HepG2 (cell line): ENCODE measurements around the gene IRF3. TPM values are rescaled to one million over a fixed set of nuclear protein-coding genes. Genes with fewer than 3 reads are reported as not detected.

ENCODE experiments used
- ATF7-NPFF ChIP-seq: sonication (generic); formaldehyde crosslinking; IDR thresholded peaks from 2 replicates; pipeline ENCODE4 v1.8.1; 2023; ENCODE audit warnings: mild to moderate bottlenecking, low read depth, missing genetic modification reagents, moderate library complexity
- CHD2 ChIP-seq: IDR thresholded peaks from 2 replicates; pipeline ENCODE4 v1.6.1; 2011; ENCODE audit warnings: low read depth, low read length, improper control_type of control experiment
- IKZF4 ChIP-seq: sonication (generic); formaldehyde crosslinking; IDR thresholded peaks from 2 replicates; pipeline ENCODE4 v1.5.1; 2020; ENCODE audit warnings: borderline replicate concordance, mild to moderate bottlenecking, low read depth, missing genetic modification reagents; ENCODE audit errors: not compliant biosample characterization
- JUN ChIP-seq: sonication (generic); formaldehyde crosslinking; IDR thresholded peaks from 2 replicates; pipeline ENCODE4 v1.4.0; 2020; ENCODE audit warnings: mild to moderate bottlenecking, missing genetic modification reagents
- MYNN ChIP-seq: sonication (generic); formaldehyde crosslinking; IDR thresholded peaks from 2 replicates; pipeline ENCODE4 v1.4.0; 2020; ENCODE audit warnings: mild to moderate bottlenecking, low read depth, missing genetic modification reagents
- MZF1 ChIP-seq: sonication (generic); formaldehyde crosslinking; IDR thresholded peaks from 2 replicates; pipeline ENCODE4 v1.8.1; 2023; ENCODE audit warnings: mild to moderate bottlenecking, missing genetic modification reagents, borderline replicate concordance
- NRL ChIP-seq: sonication (generic); formaldehyde crosslinking; IDR thresholded peaks from 2 replicates; pipeline ENCODE4 v1.5.0; 2020; ENCODE audit warnings: missing genetic modification reagents, mild to moderate bottlenecking, moderate library complexity, borderline replicate concordance
- SALL2 ChIP-seq: sonication (generic); formaldehyde crosslinking; IDR thresholded peaks from 2 replicates; pipeline ENCODE4 v1.8.1; 2023; ENCODE audit warnings: mild to moderate bottlenecking, missing genetic modification reagents, inconsistent platforms
- SMYD3 ChIP-seq: sonication (generic); formaldehyde crosslinking; IDR thresholded peaks from 2 replicates; pipeline ENCODE4 v1.8.1; 2023; ENCODE audit warnings: mild to moderate bottlenecking, missing genetic modification reagents
- STAT5B ChIP-seq: sonication (generic); formaldehyde crosslinking; IDR thresholded peaks from 2 replicates; pipeline ENCODE4 v1.4.0; 2020; ENCODE audit warnings: missing genetic modification reagents
- TRIM24 ChIP-seq: sonication (generic); formaldehyde crosslinking; IDR thresholded peaks from 2 replicates; pipeline ENCODE4 v1.8.0; 2022; ENCODE audit warnings: mild to moderate bottlenecking, missing genetic modification reagents
- XRCC5 ChIP-seq: fragments of 200-400 bp; formaldehyde crosslinking; optimal IDR thresholded peaks from 2 replicates; pipeline ENCODE3; 2017; ENCODE audit warnings: mild to moderate bottlenecking, low read length
- YEATS4 ChIP-seq: sonication (generic); formaldehyde crosslinking; IDR thresholded peaks from 2 replicates; pipeline ENCODE4 v1.4.0; 2020; ENCODE audit warnings: missing genetic modification reagents, borderline replicate concordance
- ZEB1 ChIP-seq: IDR thresholded peaks from 2 replicates; pipeline ENCODE4 v1.6.1; 2012; ENCODE audit warnings: mild to moderate bottlenecking, low read depth, inconsistent platforms; ENCODE audit not compliant: insufficient replicate concordance
- ZFAT ChIP-seq: sonication (generic); formaldehyde crosslinking; conservative IDR thresholded peaks from 2 replicates; pipeline ENCODE4 v1.8.1; 2023; ENCODE audit warnings: missing genetic modification reagents, inconsistent platforms
- ZFP1 ChIP-seq: IDR thresholded peaks from 2 replicates; pipeline ENCODE4 v1.6.1; 2016
- ZKSCAN5 ChIP-seq: sonication (generic); formaldehyde crosslinking; IDR thresholded peaks from 2 replicates; pipeline ENCODE4 v1.5.1; 2020; ENCODE audit warnings: mild to moderate bottlenecking, missing genetic modification reagents
- ZMYM2 ChIP-seq: sonication (generic); formaldehyde crosslinking; IDR thresholded peaks from 2 replicates; pipeline ENCODE4 v1.8.0; 2022; ENCODE audit warnings: mild to moderate bottlenecking, missing genetic modification reagents
- ZNF343 ChIP-seq: sonication (generic); formaldehyde crosslinking; IDR thresholded peaks from 2 replicates; pipeline ENCODE4 v1.4.0; 2020; ENCODE audit warnings: mild to moderate bottlenecking, missing genetic modification reagents
- ZNF598 ChIP-seq: sonication (generic); formaldehyde crosslinking; IDR thresholded peaks from 2 replicates; pipeline ENCODE4 v1.5.1; 2020; ENCODE audit warnings: mild to moderate bottlenecking, missing genetic modification reagents, borderline replicate concordance
- ZNF781 ChIP-seq: sonication (generic); formaldehyde crosslinking; IDR thresholded peaks from 2 replicates; pipeline ENCODE4 v1.5.1; 2020; ENCODE audit warnings: borderline replicate concordance, mild to moderate bottlenecking, missing genetic modification reagents; ENCODE audit errors: not compliant biosample characterization
- ZNF816 ChIP-seq: sonication (generic); formaldehyde crosslinking; IDR thresholded peaks from 2 replicates; pipeline ENCODE4 v1.8.0; 2022; ENCODE audit warnings: missing genetic modification reagents, mild to moderate bottlenecking, borderline replicate concordance
- polyA plus RNA-seq, 8 experiments: library from polyadenylated mRNA; depleted of rRNA in 3 of 8; stranded (reverse) in 7 of 8; unstranded in 1 of 8; fragments of >200 nt; fragmentation: Illumina TruSeq in 4 of 8; extraction: Trizol in 4 of 8; gene quantifications; 2 replicates each; pipeline versions ENCODE4 v1.2.1 to v1.2.3, GENCODE V29; 2011 to 2016; ENCODE audit warnings: low read depth in 4 of 8, missing spikeins in 1 of 8, mixed read lengths in 1 of 8; ENCODE audit not compliant: insufficient read depth in 1 of 8
- total RNA-seq, 5 experiments: library from RNA; depleted of rRNA; stranded (reverse); fragments of >200 nt; fragmentation: Illumina TruSeq; extraction: Trizol; gene quantifications; 2 replicates each; pipeline ENCODE4 v1.2.3, GENCODE V29; 2016; ENCODE audit warnings: low read depth in 1 of 5
- TF ChIP-seq, protein P1 (sequence below): sonication (generic); formaldehyde crosslinking; IDR thresholded peaks from 2 replicates; pipeline ENCODE4 v1.4.0; 2020; ENCODE audit warnings: missing genetic modification reagents
- TF ChIP-seq, protein P2 (sequence below): IDR thresholded peaks from 2 replicates; pipeline ENCODE4 v1.6.1; 2012; ENCODE audit warnings: inconsistent platforms
- TF ChIP-seq, protein P3 (sequence below): sonication (generic); formaldehyde crosslinking; IDR thresholded peaks from 2 replicates; pipeline ENCODE4 v1.4.0; 2020; ENCODE audit warnings: missing genetic modification reagents; ENCODE audit errors: not compliant biosample characterization

IRF3 gene
- total and polyA plus RNA-seq, 2 of the 13 experiments (the other 11 are each of a cell fraction or from before 2014, with no cell fraction given) = 61.9 to 65.5 TPM

DNA sequence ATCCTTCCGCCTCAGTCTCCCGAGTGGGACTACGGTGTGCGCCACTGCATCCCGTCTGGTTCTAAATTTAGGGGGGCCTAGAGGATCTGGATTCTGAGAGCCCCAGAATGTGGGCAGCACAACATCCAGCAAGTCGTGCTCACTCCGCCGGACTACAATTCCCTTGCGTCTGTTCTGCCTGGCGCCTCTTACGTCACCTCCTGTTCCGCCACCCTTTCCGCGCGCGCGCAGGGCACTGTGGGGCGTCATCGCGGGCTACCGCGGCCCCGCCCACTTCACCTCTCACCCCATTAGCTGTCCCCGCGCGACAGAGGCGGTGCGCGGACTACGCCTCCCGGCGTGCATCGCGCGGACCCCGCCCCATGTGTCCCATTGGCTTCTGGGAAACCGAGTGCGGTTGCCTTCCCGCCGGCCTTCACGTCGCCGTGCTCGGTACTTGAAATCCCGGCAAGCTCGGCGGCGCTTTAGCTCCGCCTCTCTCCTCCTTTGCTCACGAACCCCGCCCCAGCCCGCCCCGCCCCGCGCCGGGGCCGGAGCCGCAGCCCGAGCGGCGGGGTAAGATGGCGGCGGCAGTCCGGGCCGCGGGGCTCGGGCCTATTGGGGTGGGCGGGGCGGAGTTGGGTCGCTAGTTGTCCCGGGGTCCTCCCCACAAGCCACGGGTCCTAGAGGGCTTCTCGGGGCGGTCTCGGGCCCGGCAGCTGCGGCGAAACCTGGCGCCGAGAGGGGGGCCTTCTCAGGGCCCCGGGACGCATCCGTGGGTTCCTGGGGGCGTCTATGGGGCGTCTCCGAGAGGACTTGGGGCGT, 23.8 kb downstream of the IRF3 start, which contains the start of gene SCAF1 (continued):
- 0 out of 2 replicates have a peak, but pooled peaks have one; percentile 46 for TF ChIP-seq ZNF343 (CRISPR knock-in tag)
- no peak for TF ChIP-seq MZF1
- TF ChIP-seq ZKSCAN5 (CRISPR knock-in tag) = no peak
- TF ChIP-seq, protein P1, sequence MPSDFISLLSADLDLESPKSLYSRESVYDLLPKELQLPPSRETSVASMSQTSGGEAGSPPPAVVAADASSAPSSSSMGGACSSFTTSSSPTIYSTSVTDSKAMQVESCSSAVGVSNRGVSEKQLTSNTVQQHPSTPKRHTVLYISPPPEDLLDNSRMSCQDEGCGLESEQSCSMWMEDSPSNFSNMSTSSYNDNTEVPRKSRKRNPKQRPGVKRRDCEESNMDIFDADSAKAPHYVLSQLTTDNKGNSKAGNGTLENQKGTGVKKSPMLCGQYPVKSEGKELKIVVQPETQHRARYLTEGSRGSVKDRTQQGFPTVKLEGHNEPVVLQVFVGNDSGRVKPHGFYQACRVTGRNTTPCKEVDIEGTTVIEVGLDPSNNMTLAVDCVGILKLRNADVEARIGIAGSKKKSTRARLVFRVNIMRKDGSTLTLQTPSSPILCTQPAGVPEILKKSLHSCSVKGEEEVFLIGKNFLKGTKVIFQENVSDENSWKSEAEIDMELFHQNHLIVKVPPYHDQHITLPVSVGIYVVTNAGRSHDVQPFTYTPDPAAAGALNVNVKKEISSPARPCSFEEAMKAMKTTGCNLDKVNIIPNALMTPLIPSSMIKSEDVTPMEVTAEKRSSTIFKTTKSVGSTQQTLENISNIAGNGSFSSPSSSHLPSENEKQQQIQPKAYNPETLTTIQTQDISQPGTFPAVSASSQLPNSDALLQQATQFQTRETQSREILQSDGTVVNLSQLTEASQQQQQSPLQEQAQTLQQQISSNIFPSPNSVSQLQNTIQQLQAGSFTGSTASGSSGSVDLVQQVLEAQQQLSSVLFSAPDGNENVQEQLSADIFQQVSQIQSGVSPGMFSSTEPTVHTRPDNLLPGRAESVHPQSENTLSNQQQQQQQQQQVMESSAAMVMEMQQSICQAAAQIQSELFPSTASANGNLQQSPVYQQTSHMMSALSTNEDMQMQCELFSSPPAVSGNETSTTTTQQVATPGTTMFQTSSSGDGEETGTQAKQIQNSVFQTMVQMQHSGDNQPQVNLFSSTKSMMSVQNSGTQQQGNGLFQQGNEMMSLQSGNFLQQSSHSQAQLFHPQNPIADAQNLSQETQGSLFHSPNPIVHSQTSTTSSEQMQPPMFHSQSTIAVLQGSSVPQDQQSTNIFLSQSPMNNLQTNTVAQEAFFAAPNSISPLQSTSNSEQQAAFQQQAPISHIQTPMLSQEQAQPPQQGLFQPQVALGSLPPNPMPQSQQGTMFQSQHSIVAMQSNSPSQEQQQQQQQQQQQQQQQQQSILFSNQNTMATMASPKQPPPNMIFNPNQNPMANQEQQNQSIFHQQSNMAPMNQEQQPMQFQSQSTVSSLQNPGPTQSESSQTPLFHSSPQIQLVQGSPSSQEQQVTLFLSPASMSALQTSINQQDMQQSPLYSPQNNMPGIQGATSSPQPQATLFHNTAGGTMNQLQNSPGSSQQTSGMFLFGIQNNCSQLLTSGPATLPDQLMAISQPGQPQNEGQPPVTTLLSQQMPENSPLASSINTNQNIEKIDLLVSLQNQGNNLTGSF = no peak
- no peak for TF ChIP-seq SMYD3
- no peak for TF ChIP-seq YEATS4 (CRISPR knock-in tag)
- TF ChIP-seq, protein P2, sequence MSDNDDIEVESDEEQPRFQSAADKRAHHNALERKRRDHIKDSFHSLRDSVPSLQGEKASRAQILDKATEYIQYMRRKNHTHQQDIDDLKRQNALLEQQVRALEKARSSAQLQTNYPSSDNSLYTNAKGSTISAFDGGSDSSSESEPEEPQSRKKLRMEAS = peak; percentile 67
- TF ChIP-seq STAT5B = no peak
- no peak for TF ChIP-seq TRIM24 (CRISPR knock-in tag)
- no peak; the same call in 1 of the 2 replicates for TF ChIP-seq ZFP1 (CRISPR knock-in tag)
- no peak for TF ChIP-seq ATF7-NPFF (CRISPR knock-in tag)
- TF ChIP-seq ZNF781 = no peak
- no peak for TF ChIP-seq MYNN (CRISPR knock-in tag)
- 0 out of 2 replicates have a peak, but pooled peaks have one; percentile 63 for TF ChIP-seq ZNF816 (CRISPR knock-in tag)
- 0 out of 2 replicates have a peak, but pooled peaks have one; percentile 9 for TF ChIP-seq NRL (CRISPR knock-in tag)
- TF ChIP-seq CHD2 = peak; percentile 74; the same call in 1 of the 2 replicates
- no peak for TF ChIP-seq JUN (CRISPR knock-in tag)
- TF ChIP-seq XRCC5 = no peak
- TF ChIP-seq, protein P3, sequence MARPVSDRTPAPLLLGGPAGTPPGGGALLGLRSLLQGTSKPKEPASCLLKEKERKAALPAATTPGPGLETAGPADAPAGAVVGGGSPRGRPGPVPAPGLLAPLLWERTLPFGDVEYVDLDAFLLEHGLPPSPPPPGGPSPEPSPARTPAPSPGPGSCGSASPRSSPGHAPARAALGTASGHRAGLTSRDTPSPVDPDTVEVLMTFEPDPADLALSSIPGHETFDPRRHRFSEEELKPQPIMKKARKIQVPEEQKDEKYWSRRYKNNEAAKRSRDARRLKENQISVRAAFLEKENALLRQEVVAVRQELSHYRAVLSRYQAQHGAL (CRISPR knock-in tag) = no peak
- TF ChIP-seq ZNF598 (CRISPR knock-in tag) = 0 out of 2 replicates have a peak, but pooled peaks have one; percentile 38
- TF ChIP-seq ZEB1 = no peak
- TF ChIP-seq IKZF4 (CRISPR knock-in tag) = peak; percentile 30
- TF ChIP-seq ZMYM2 (CRISPR knock-in tag) = no peak
- TF ChIP-seq ZFAT (CRISPR knock-in tag) = no peak
- peak; percentile 85 for TF ChIP-seq SALL2 (CRISPR knock-in tag)
